GM12878 (cell line): ENCODE data around the gene ALKBH1. TPM values are rescaled to one million over a fixed set of nuclear protein-coding genes. Genes with fewer than 3 reads are reported as not detected.

Source experiments
- ATAC-seq: fragments of 200-7000 bp; cut with Tn5 transposase; 3 replicates; pipeline ENCODE4 v1.9.1; 2020; ENCODE audit warnings: mild to moderate bottlenecking, moderate library complexity
- BruUV-seq: library from RNA; stranded (reverse); fragments of 400-500 nt; replicated peaks from 2 replicates; lab custom pipeline; 2021; lab: Mats Ljungman, UMichigan
- CTCF ChIA-PET: fragments of 300-600 bp; sonication (Branson Sonifier 250); formaldehyde crosslinking; extraction: SDS; loops from one replicate; lab custom pipeline; 2021; ENCODE audit warnings: inconsistent platforms; lab: Yijun Ruan, JAX
- POLR2A ChIA-PET: fragments of 350-600 bp; formaldehyde crosslinking; extraction: SDS; loops from one replicate; lab custom pipeline; 2021; ENCODE audit warnings: inconsistent platforms; lab: Charles Lee
- RAD21 ChIA-PET: fragments of 300-600 bp; sonication (Branson Sonifier 250); formaldehyde crosslinking; loops from one replicate; lab custom pipeline; 2023; ENCODE audit warnings: antibody characterized with exemption; ENCODE audit not compliant: unreplicated experiment; lab: Charles Lee
- SMC1A ChIA-PET: fragments of 300-600 bp; sonication (Branson Sonifier 250); formaldehyde crosslinking; loops from one replicate; lab custom pipeline; 2023; ENCODE audit not compliant: unreplicated experiment, uncharacterized antibody; lab: Charles Lee
- DNase-seq: peaks from one replicate; pipeline ENCODE4 v3.0.0-alpha.2; 2011; ENCODE audit warnings: low read depth, low spot score
- FAIRE-seq: peaks from 3 replicates; lab custom pipeline; 2011; peaks lifted over from hg19 to GRCh38; lab: Jason Lieb, UNC
- H2AFZ ChIP-seq: 2 replicates; pipeline ENCODE4 v1.6.0; 2011; ENCODE audit warnings: low read depth, low read length, control low read depth; ENCODE audit not compliant: control insufficient read depth
- H3K27ac ChIP-seq: 2 replicates; pipeline ENCODE4 v1.5.1; 2011; ENCODE audit warnings: control low read depth; ENCODE audit not compliant: control insufficient read depth, insufficient read depth
- H3K27me3 ChIP-seq, 2 experiments: replicated peaks in 1 of 2; 2 replicates each; pipeline versions ENCODE4 v1.6.0 to v1.6.1; 2011; ENCODE audit warnings: low read length in 1 of 2; ENCODE audit not compliant: control insufficient read depth in 2 of 2, insufficient read depth in 2 of 2
- H3K36me3 ChIP-seq, 2 experiments: 2 replicates each; pipeline ENCODE4 v1.5.1; 2011; ENCODE audit warnings: low read length in 1 of 2; ENCODE audit not compliant: control insufficient read depth in 2 of 2, insufficient read depth in 2 of 2
- H3K4me1 ChIP-seq: 2 replicates; pipeline ENCODE4 v1.6.1; 2011; ENCODE audit warnings: mild to moderate bottlenecking, low read length, moderate library complexity, mixed read lengths; ENCODE audit not compliant: control insufficient read depth, insufficient read depth
- H3K4me2 ChIP-seq: 2 replicates; pipeline ENCODE4 v1.6.0; 2011; ENCODE audit warnings: control low read depth; ENCODE audit not compliant: control insufficient read depth, insufficient read depth
- H3K4me3 ChIP-seq: fragments of 200-600 bp; sonication (generic); 2 replicates; pipeline ENCODE4 v1.5.1; 2016
- H3K79me2 ChIP-seq: 2 replicates; pipeline ENCODE4 v1.6.0; 2011; ENCODE audit warnings: low read length; ENCODE audit not compliant: control insufficient read depth, insufficient read depth
- H3K9ac ChIP-seq: 2 replicates; pipeline ENCODE4 v1.8.0; 2011; ENCODE audit warnings: low read length, control low read depth, mixed read lengths; ENCODE audit not compliant: control insufficient read depth, insufficient read depth
- H3K9me3 ChIP-seq: replicated peaks from 3 replicates; pipeline ENCODE4 v1.5.1; 2011; ENCODE audit warnings: mild to moderate bottlenecking, low read length; ENCODE audit not compliant: control insufficient read depth, insufficient read depth
- H4K20me1 ChIP-seq: 2 replicates; pipeline ENCODE4 v1.6.0; 2011; ENCODE audit not compliant: control insufficient read depth, insufficient read depth
- BACH1 ChIP-seq: fragments of 450-650 bp; IDR thresholded peaks from 2 replicates; pipeline ENCODE4 v1.6.1; 2017; ENCODE audit warnings: mild to moderate bottlenecking, borderline replicate concordance
- CBX3 ChIP-seq: fragments of 200-600 bp; sonication (generic); IDR thresholded peaks from 2 replicates; pipeline ENCODE4 v1.6.1; 2016; ENCODE audit warnings: low read depth, borderline replicate concordance
- SPI1 ChIP-seq: IDR thresholded peaks from 2 replicates; pipeline ENCODE4 v1.6.1; 2011; ENCODE audit warnings: low read depth, mild to moderate bottlenecking, low read length, moderate library complexity, borderline replicate concordance; ENCODE audit not compliant: insufficient read depth
- SREBF2 ChIP-seq: IDR thresholded peaks from 2 replicates; pipeline ENCODE4 v1.6.1; 2012; ENCODE audit warnings: mild to moderate bottlenecking, low read length
- TCF3 ChIP-seq: IDR thresholded peaks from 2 replicates; pipeline ENCODE4 v1.6.1; 2012; ENCODE audit warnings: low read depth, mild to moderate bottlenecking, low read length, borderline replicate concordance; ENCODE audit not compliant: insufficient read depth
- YY1 ChIP-seq: IDR thresholded peaks from 2 replicates; pipeline ENCODE4 v1.6.1; 2011; ENCODE audit warnings: low read depth, mild to moderate bottlenecking, low read length
- ZNF24 ChIP-seq: fragments of 450-650 bp; IDR thresholded peaks from 2 replicates; pipeline ENCODE4 v1.6.1; 2017; ENCODE audit warnings: antibody characterized with exemption, mild to moderate bottlenecking
- ZNF274 ChIP-seq: IDR thresholded peaks from one replicate; pipeline ENCODE4 v1.8.0; 2011; ENCODE audit not compliant: insufficient read length, insufficient read depth
- WGBS: methylation state at CpG from one replicate; pipeline ENCODE4 v1.1.6; 2016; ENCODE audit warnings: low lambda C conversion rate; ENCODE audit not compliant: insufficient replicate concordance, insufficient coverage; ENCODE audit errors: missing lambda C conversion rate; 5-methylcytosine and 5-hydroxymethylcytosine counted together
- in situ Hi-C: fragments of 300-500 bp; cut with MboI; formaldehyde crosslinking; loops from 9 replicates; pipeline ENCODE4 v1.14.3; 2018; ENCODE audit warnings: mixed read lengths
- intact Hi-C: fragments of 100-400 bp; cut with micrococcal nuclease; formaldehyde crosslinking; loops from one replicate; pipeline ENCODE4 v1.14.2; 2022; ENCODE audit not compliant: unreplicated experiment
- polyA plus RNA-seq, 11 experiments: library from polyadenylated mRNA; depleted of rRNA in 4 of 11; unstranded in 6 of 11; stranded (reverse) in 5 of 11; fragments of >200 nt; fragmentation: Nextera tagmentation in 4 of 11; fragmentation: Illumina TruSeq in 1 of 11; extraction: Ambion mirVana in 4 of 11; extraction: Trizol in 1 of 11; gene quantifications; 1 replicate in 1 of 11; 2 replicates in 10 of 11; pipeline versions ENCODE4 v1.2.1 to v1.2.3, GENCODE V29; 2011 to 2016; ENCODE audit warnings: inconsistent platforms in 2 of 11, missing spikeins in 2 of 11, low read depth in 1 of 11
- total RNA-seq, 4 experiments: library from RNA; depleted of rRNA in 3 of 4; stranded (reverse); fragments of >200 nt in 3 of 4; fragmentation: Illumina TruSeq in 1 of 4; extraction: Trizol in 1 of 4; gene quantifications; 2 replicates each; pipeline versions ENCODE4 v1.2.1 to v1.2.3, GENCODE V29; 2013 to 2021
- TF ChIP-seq, protein P1 (sequence below), 3 experiments: IDR thresholded peaks in 2 of 3; conservative IDR thresholded peaks in 1 of 3; 2 replicates each; pipeline ENCODE4 v1.5.1; 2011; ENCODE audit warnings: low read depth in 3 of 3, low read length in 3 of 3, mild to moderate bottlenecking in 3 of 3, control low read depth in 2 of 3, moderate library complexity in 2 of 3, inconsistent platforms in 1 of 3, mixed read lengths in 1 of 3; ENCODE audit not compliant: control insufficient read depth in 2 of 3, insufficient read depth in 1 of 3; ENCODE audit errors: extremely low read depth in 1 of 3
- TF ChIP-seq, protein P2 (sequence below): IDR thresholded peaks from 2 replicates; pipeline ENCODE4 v1.6.1; 2012; ENCODE audit warnings: low read depth, low read length, improper control_type of control experiment
- TF ChIP-seq, protein P3 (sequence below): IDR thresholded peaks from 2 replicates; pipeline ENCODE4 v1.6.1; 2012; ENCODE audit warnings: mild to moderate bottlenecking, low read depth, low read length
- TF ChIP-seq, protein P4 (sequence below): fragments of 150-350 bp; IDR thresholded peaks from 2 replicates; pipeline ENCODE4 v1.6.1; 2016; ENCODE audit warnings: low read depth, low read length

ALKBH1 gene
- total and polyA plus RNA-seq, 10 of the 15 experiments (the other 5 are each of a cell fraction or from before 2014, with no cell fraction given) = 6.5 to 24.1 (median 17.0) TPM

DNA sequence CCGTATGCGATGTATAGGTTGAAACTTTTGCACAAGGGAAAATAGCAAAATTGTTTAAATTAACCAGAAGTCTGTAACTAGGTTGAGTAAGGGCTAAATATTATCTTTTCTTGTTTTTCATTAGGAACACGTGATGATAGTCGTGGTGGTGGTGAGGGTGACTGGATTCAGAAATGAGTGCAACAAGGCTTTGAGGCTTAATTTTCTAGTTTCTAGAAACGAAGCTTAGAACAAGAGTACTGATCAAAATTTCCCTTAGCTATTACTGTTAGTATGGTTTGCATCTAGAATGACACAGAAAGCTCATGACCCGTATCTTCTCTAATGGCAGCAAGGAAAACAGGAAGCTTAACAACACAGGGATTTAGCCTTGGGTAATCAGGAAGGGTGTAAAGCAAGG is 7.1 kb upstream of the ALKBH1 start (continued):
- TF ChIP-seq, protein P1, sequence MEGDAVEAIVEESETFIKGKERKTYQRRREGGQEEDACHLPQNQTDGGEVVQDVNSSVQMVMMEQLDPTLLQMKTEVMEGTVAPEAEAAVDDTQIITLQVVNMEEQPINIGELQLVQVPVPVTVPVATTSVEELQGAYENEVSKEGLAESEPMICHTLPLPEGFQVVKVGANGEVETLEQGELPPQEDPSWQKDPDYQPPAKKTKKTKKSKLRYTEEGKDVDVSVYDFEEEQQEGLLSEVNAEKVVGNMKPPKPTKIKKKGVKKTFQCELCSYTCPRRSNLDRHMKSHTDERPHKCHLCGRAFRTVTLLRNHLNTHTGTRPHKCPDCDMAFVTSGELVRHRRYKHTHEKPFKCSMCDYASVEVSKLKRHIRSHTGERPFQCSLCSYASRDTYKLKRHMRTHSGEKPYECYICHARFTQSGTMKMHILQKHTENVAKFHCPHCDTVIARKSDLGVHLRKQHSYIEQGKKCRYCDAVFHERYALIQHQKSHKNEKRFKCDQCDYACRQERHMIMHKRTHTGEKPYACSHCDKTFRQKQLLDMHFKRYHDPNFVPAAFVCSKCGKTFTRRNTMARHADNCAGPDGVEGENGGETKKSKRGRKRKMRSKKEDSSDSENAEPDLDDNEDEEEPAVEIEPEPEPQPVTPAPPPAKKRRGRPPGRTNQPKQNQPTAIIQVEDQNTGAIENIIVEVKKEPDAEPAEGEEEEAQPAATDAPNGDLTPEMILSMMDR (IDR thresholded peaks at IDR 0.05 in 2 of 3, conservative IDR thresholded peaks at IDR 0.05 in 1 of 3; ENCODE audit: control insufficient read depth in 2 of 3, extremely low read depth in 1 of 3, insufficient read depth in 1 of 3, low read depth in 3 of 3, low read length in 3 of 3) = no peak
- TF ChIP-seq BACH1 (no peak), CBX3 (no peak), YY1 (no peak)

DNA sequence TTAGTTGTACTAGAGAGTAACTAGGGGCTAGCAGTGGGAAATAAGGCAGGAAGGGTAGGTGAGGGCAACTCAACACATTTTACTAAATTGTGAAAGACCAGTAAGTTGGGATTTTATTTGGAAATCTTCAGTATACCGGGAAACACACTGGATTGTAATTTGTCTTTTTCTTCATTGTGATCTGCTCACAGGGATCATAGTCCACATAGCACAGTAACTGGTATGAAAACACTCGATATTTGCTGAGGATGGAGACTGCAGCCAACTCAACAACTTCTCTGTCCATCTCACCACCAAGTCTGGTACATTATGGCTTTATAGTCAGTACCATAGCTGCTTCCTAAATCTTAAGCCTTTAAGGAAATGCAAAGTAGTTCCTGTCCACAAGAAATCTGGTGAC is 2.5 kb upstream of the ALKBH1 start:
- intact Hi-C loops = no loop called here
- H3K9ac ChIP-seq = no peak overlapping the region; the same call in 1 of the 2 replicates
- 94% methylated on average over 2 of the region's 2 CpGs for WGBS
- peak overlapping the region; percentile 92; the same call in 1 of the 2 replicates for H3K4me3 ChIP-seq
- H3K27me3 ChIP-seq = no peaks in the 10 kb centered on the region
- H3K27ac ChIP-seq = no peak overlapping the region
- no peak overlapping the region for H3K4me2 ChIP-seq
- H3K9me3 ChIP-seq = no peaks in the 10 kb centered on the region
- ATAC-seq (no peak), FAIRE-seq (no peak), DNase-seq (no peak)
- no TSS peak for BruUV-seq
- H3K79me2 ChIP-seq = peaks cover 67% of the 10 kb centered on the region
- peaks cover 3 to 8% of the 10 kb centered on the region in 2 experiments; a peak in 3 of 4 replicates for H3K36me3 ChIP-seq
- peaks cover 7% of the 10 kb centered on the region for H3K4me1 ChIP-seq
- SMC1A ChIA-PET = no interaction called here
- RAD21 ChIA-PET = no interaction called here
- in situ Hi-C loops = no loop called here
- CTCF ChIA-PET = interaction anchor here (1.6 kb wide), 1 partner anchor 251 kb away, joined by 9 read pairs; no protein-coding TSS in a partner anchor
- POLR2A ChIA-PET = no interaction called here
- H2AFZ ChIP-seq = no peak overlapping the region
- no peaks in the 10 kb centered on the region; the same call in 1 of the 2 replicates for H4K20me1 ChIP-seq
- TF ChIP-seq SREBF2 (no peak), TCF3 (no peak), SPI1 (no peak), ZNF24 (no peak), ZNF274 (no peak)
- TF ChIP-seq, protein P2, sequence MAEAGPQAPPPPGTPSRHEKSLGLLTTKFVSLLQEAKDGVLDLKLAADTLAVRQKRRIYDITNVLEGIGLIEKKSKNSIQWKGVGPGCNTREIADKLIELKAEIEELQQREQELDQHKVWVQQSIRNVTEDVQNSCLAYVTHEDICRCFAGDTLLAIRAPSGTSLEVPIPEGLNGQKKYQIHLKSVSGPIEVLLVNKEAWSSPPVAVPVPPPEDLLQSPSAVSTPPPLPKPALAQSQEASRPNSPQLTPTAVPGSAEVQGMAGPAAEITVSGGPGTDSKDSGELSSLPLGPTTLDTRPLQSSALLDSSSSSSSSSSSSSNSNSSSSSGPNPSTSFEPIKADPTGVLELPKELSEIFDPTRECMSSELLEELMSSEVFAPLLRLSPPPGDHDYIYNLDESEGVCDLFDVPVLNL = no peak
- TF ChIP-seq, protein P3, sequence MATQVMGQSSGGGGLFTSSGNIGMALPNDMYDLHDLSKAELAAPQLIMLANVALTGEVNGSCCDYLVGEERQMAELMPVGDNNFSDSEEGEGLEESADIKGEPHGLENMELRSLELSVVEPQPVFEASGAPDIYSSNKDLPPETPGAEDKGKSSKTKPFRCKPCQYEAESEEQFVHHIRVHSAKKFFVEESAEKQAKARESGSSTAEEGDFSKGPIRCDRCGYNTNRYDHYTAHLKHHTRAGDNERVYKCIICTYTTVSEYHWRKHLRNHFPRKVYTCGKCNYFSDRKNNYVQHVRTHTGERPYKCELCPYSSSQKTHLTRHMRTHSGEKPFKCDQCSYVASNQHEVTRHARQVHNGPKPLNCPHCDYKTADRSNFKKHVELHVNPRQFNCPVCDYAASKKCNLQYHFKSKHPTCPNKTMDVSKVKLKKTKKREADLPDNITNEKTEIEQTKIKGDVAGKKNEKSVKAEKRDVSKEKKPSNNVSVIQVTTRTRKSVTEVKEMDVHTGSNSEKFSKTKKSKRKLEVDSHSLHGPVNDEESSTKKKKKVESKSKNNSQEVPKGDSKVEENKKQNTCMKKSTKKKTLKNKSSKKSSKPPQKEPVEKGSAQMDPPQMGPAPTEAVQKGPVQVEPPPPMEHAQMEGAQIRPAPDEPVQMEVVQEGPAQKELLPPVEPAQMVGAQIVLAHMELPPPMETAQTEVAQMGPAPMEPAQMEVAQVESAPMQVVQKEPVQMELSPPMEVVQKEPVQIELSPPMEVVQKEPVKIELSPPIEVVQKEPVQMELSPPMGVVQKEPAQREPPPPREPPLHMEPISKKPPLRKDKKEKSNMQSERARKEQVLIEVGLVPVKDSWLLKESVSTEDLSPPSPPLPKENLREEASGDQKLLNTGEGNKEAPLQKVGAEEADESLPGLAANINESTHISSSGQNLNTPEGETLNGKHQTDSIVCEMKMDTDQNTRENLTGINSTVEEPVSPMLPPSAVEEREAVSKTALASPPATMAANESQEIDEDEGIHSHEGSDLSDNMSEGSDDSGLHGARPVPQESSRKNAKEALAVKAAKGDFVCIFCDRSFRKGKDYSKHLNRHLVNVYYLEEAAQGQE = no peak
- TF ChIP-seq, protein P4, sequence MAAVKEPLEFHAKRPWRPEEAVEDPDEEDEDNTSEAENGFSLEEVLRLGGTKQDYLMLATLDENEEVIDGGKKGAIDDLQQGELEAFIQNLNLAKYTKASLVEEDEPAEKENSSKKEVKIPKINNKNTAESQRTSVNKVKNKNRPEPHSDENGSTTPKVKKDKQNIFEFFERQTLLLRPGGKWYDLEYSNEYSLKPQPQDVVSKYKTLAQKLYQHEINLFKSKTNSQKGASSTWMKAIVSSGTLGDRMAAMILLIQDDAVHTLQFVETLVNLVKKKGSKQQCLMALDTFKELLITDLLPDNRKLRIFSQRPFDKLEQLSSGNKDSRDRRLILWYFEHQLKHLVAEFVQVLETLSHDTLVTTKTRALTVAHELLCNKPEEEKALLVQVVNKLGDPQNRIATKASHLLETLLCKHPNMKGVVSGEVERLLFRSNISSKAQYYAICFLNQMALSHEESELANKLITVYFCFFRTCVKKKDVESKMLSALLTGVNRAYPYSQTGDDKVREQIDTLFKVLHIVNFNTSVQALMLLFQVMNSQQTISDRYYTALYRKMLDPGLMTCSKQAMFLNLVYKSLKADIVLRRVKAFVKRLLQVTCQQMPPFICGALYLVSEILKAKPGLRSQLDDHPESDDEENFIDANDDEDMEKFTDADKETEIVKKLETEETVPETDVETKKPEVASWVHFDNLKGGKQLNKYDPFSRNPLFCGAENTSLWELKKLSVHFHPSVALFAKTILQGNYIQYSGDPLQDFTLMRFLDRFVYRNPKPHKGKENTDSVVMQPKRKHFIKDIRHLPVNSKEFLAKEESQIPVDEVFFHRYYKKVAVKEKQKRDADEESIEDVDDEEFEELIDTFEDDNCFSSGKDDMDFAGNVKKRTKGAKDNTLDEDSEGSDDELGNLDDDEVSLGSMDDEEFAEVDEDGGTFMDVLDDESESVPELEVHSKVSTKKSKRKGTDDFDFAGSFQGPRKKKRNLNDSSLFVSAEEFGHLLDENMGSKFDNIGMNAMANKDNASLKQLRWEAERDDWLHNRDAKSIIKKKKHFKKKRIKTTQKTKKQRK = no peak
